H1 (cell line): ENCODE measurements around the gene ZNF425. TPM values are rescaled to one million over a fixed set of nuclear protein-coding genes. Genes with fewer than 3 reads are reported as not detected.

Experiments used
- BCL11A ChIP-seq, 2 experiments: IDR thresholded peaks; one replicate each; pipeline ENCODE4 v1.6.1; 2011; ENCODE audit warnings: low read depth in 2 of 2, low read length in 2 of 2, mild to moderate bottlenecking in 2 of 2
- CHD1 ChIP-seq: IDR thresholded peaks from 2 replicates; pipeline ENCODE4 v1.6.1; 2012; ENCODE audit warnings: low read depth, low read length, improper control_type of control experiment
- CHD2 ChIP-seq: IDR thresholded peaks from 2 replicates; pipeline ENCODE4 v1.6.1; 2012; ENCODE audit warnings: low read length, improper control_type of control experiment
- CHD7 ChIP-seq: fragments of 300-600 bp; sonication (generic); IDR thresholded peaks from 2 replicates; pipeline ENCODE4 v1.7.1; 2012; ENCODE audit warnings: low read length, moderate library complexity, mild to moderate bottlenecking, inconsistent platforms; ENCODE audit not compliant: insufficient replicate concordance
- CREB1 ChIP-seq: IDR thresholded peaks from 2 replicates; pipeline ENCODE4 v1.6.1; 2012; ENCODE audit warnings: inconsistent platforms
- EGR1 ChIP-seq: IDR thresholded peaks from 2 replicates; pipeline ENCODE4 v1.6.1; 2011; ENCODE audit warnings: low read depth, low read length, borderline replicate concordance
- GTF2F1 ChIP-seq: IDR thresholded peaks from 2 replicates; pipeline ENCODE4 v1.6.1; 2012; ENCODE audit warnings: low read depth, low read length, improper control_type of control experiment, borderline replicate concordance
- HDAC6 ChIP-seq: IDR thresholded peaks from one replicate; pipeline ENCODE4 v1.7.1; 2012; ENCODE audit warnings: low read depth, mild to moderate bottlenecking, inconsistent platforms, low read length, moderate library complexity
- MAX ChIP-seq: IDR thresholded peaks from 2 replicates; pipeline ENCODE4 v1.6.1; 2012; ENCODE audit warnings: inconsistent platforms
- SIN3A ChIP-seq, 2 experiments: IDR thresholded peaks in 1 of 2; conservative IDR thresholded peaks in 1 of 2; 2 replicates each; pipeline ENCODE4 v1.6.1; 2011 to 2012; ENCODE audit warnings: low read length in 2 of 2, improper control_type of control experiment in 1 of 2, low read depth in 1 of 2, mild to moderate bottlenecking in 1 of 2
- YY1 ChIP-seq: IDR thresholded peaks from 2 replicates; pipeline ENCODE4 v1.6.1; 2011; ENCODE audit warnings: low read depth, mild to moderate bottlenecking, low read length
- polyA plus RNA-seq, 7 experiments: library from polyadenylated mRNA; depleted of rRNA in 3 of 7; stranded (reverse) in 5 of 7; unstranded in 2 of 7; fragments of >200 nt in 5 of 7; fragments of 200-250 nt in 2 of 7; gene quantifications; 1 replicate in 5 of 7; 2 replicates in 1 of 7; 4 replicates in 1 of 7; pipeline versions ENCODE4 v1.2.1 to v1.2.3, GENCODE V29; 2011 to 2013; ENCODE audit warnings: missing spikeins in 2 of 7, mixed read lengths in 2 of 7
- total RNA-seq: library from RNA; stranded (reverse); fragmentation: NEBNext Ultra II Directional; extraction: Animal tissue kit (Norgen Biotek cat#: 25700); gene quantifications from 2 replicates; pipeline ENCODE4 v1.2.1, GENCODE V29; 2021

Gene ZNF425
- total and polyA plus RNA-seq, 2 of the 8 experiments (the other 6 are each of a cell fraction or from before 2014, with no cell fraction given): 3.4 to 6.1 TPM

- no peak for TF ChIP-seq CHD7
- no peak for TF ChIP-seq CHD2
- TF ChIP-seq MAX: no peak
- no peak for TF ChIP-seq BCL11A (IDR thresholded peaks at IDR 0.05; ENCODE audit: low read depth in 2 of 2, low read length in 2 of 2)
- TF ChIP-seq EGR1: no peak
- TF ChIP-seq SIN3A (conservative IDR thresholded peaks at IDR 0.05 in 1 of 2, IDR thresholded peaks at IDR 0.05 in 1 of 2; ENCODE audit: low read depth in 1 of 2, low read length in 2 of 2): no peak
- no peak for TF ChIP-seq CHD1
- no peak for TF ChIP-seq HDAC6
- TF ChIP-seq YY1: no peak
- TF ChIP-seq GTF2F1: no peak
- no peak for TF ChIP-seq CREB1
Observed at GRCh38 chr7:149156898-149157297, 30.8 kb upstream of the ZNF425 start (continued).
